Measurements from ENCODE around the gene OR7C2. TPM values are rescaled to one million over a fixed set of nuclear protein-coding genes. Genes with fewer than 3 reads are reported as not detected.

Gene OR7C2
- total RNA-seq, result not detected

DNA sequence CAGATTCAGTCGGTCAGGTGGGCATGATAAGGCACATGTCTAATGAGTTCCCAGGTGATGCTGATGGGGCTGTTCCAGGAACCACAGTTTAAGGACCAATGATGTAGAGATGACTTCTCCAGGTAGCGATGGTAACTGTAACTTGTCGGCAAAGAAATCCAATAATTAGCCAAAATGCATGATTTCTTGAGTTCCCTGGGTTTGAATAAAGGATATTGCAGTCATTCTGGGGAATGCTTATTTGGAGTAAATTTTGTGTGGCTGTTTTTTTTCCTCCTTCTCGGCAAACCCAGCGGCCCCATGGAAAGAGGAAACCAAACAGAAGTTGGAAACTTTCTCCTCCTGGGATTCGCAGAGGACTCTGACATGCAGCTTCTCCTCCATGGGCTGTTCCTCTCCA is at the start of gene OR7C2:
TSS of gene OR7C2 (plus strand) at position 301 of the 400 bp plus-strand sequence. CDS start at position 301, 0 bp downstream.
- TF ChIP-seq, protein P1, sequence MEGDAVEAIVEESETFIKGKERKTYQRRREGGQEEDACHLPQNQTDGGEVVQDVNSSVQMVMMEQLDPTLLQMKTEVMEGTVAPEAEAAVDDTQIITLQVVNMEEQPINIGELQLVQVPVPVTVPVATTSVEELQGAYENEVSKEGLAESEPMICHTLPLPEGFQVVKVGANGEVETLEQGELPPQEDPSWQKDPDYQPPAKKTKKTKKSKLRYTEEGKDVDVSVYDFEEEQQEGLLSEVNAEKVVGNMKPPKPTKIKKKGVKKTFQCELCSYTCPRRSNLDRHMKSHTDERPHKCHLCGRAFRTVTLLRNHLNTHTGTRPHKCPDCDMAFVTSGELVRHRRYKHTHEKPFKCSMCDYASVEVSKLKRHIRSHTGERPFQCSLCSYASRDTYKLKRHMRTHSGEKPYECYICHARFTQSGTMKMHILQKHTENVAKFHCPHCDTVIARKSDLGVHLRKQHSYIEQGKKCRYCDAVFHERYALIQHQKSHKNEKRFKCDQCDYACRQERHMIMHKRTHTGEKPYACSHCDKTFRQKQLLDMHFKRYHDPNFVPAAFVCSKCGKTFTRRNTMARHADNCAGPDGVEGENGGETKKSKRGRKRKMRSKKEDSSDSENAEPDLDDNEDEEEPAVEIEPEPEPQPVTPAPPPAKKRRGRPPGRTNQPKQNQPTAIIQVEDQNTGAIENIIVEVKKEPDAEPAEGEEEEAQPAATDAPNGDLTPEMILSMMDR (IDR thresholded peaks at IDR 0.05; ENCODE audit: low read depth), result no peak

DNA sequence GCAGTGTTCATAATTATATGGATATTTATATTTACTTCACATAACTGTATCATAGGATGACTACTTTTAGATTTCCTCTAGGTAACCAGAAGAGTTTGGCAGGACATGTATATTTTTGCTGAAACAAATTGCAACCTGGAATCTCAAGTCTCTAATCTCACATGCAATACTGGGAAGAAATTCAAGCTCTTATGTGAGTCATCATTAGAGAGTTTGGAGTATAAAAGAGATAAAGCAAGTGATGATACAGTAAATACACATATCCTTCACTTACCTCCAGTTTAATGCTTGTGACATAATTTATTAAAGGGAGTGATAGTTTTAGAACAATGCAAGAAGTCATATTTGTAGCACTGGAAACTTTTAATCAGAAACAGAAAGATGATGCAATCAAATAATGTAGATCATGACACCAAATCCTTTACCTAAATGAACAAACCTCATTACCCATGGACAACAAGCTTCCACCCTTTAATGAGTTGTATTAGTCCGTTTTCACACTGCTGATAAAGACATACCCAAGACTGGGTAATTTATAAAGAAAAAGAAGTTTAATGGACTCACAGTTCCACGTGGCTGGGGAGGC is 39.5 kb upstream of the OR7C2 start:
- TF ChIP-seq, protein P1 (IDR thresholded peaks at IDR 0.05; ENCODE audit: low read depth), result no peak

DNA sequence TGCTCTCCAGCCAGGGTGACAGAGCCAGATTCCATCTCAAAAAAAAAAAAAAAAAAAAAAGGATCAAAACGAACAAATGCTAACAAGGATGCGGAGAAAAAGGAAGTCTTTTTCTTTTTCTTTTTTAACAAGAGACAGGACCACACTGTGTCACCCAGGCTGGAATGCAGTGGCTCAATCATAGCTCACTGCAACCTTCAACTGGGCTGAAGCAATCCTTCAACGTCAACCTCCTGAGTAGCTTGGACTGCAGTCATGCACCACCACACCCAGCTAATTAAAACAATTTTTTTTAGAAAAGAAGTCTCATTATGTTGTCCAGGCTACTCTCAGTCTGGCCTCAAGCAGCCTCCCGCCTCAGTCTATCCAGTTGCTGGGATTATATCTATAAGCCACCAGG is 34.6 kb upstream of the OR7C2 start:
- TF ChIP-seq, protein P1 (IDR thresholded peaks at IDR 0.05; ENCODE audit: low read depth), result no peak

DNA sequence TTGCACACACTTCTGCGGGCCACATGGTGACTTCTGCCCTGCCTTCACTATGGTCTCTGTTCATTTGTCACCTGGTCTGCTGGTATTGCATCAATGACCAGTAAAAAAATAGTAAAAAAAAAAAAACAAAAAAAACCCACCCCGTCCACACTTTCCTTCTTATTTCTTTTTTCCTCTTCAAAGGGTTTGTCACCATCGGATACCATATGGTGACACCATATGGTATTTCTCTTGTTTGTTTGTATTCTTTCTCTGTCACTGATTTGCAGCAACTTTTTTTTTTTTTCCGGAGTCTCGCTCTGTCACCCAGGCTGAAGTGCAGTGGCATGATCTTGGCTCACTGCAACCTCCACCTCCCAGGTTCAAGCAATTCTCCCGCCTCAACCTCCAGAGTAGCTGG is 26.2 kb upstream of the OR7C2 start:
- TF ChIP-seq, protein P1 (IDR thresholded peaks at IDR 0.05; ENCODE audit: low read depth), result no peak

DNA sequence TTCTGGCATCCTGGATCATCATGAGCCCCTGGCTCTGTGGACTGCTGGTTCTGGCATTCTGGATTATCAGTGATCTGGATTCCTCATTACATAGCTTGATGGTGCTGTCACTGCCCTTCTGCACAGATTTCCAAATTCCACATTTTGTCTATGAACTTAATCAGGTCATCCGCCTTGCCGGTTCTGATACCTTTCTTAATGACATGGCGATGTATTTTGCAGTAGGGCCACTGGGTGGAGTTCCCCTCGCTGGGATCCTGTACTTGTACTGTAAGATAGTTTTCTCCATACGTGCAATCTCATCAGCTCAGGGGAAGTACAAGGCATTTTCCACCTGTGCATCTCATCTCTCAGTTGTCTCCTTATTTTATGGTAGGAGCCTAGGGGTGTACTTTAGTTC is 24.4 kb upstream of the OR7C2 start:
- TF ChIP-seq, protein P1 (IDR thresholded peaks at IDR 0.05; ENCODE audit: low read depth), result no peak

DNA sequence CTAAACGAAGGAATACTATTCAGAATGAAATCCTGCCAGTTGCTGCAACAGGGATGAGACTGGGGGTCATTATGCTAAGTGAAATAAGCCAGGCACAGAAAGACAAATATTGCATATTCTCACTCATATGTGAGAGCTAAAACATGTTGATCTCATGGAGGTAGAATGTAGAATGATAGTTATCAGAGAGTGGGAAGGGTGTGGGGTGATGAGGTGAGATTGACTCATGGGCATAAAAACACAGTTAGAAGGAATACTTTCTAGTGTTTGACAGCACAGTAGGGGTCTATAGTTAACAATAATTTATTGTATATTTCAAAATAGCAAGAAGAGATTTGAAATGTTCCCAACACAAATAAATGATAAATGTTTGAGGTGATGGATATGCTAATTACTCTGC is 7.8 kb upstream of the OR7C2 start:
- TF ChIP-seq, protein P1 (IDR thresholded peaks at IDR 0.05; ENCODE audit: low read depth), result no peak

DNA sequence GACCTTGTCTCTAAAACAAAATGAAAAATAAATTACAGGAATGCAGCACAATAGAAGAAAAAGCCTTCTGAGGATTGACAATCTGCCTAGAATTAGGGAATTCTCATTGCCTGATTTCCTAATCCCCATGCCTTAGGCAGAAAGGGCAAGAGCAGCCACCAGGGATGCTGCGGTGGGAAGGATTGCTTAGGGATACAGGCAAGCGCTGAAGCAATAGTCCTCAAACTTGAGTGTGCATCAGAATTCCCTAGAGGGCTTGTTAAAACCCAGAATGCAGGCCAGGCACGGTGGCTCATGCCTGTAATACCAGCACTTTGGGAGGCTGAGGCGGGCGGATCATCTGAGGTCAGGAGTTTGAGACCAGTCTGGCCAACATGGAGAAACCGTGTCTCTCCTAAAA is 1.0 kb upstream of the OR7C2 start:
- TF ChIP-seq, protein P1 (IDR thresholded peaks at IDR 0.05; ENCODE audit: low read depth), result no peak

Measured in subcutaneous adipose tissue (tissue), 4 donors.